OCI-LY1 (cell line): ENCODE results near the gene CHCHD3.

Source experiments
- CTCF ChIP-seq: fragments of 200-600 bp; sonication (generic), shearing (Covaris generic); IDR thresholded peaks from 2 replicates; pipeline ENCODE4 v1.5.1; 2017; ENCODE audit warnings: mild to moderate bottlenecking, antibody characterized with exemption, low read length, moderate library complexity, mixed read lengths
- EZH2 ChIP-seq: fragments of 200-600 bp; sonication (generic), shearing (Covaris generic); IDR thresholded peaks from 2 replicates; pipeline ENCODE4 v1.8.0; 2017; ENCODE audit warnings: borderline replicate concordance, mixed run types, mild to moderate bottlenecking, antibody characterized with exemption, low read length, moderate library complexity, mixed read lengths

GRCh38 chr7:132779164-132779563 lies 302.7 kb downstream of the CHCHD3 start:
- no peak for TF ChIP-seq CTCF
- TF ChIP-seq EZH2 = no peak
